GM19467 (cell line): Measurements from ENCODE around the gene ASTN1.

ENCODE experiments used
- ATAC-seq: cut with Tn5 transposase; IDR thresholded peaks from one replicate; pipeline ENCODE4 v1.9.1; 2021; ENCODE audit warnings: mild to moderate bottlenecking, moderate library complexity; ENCODE audit not compliant: unreplicated experiment

ASTN1 gene

DNA sequence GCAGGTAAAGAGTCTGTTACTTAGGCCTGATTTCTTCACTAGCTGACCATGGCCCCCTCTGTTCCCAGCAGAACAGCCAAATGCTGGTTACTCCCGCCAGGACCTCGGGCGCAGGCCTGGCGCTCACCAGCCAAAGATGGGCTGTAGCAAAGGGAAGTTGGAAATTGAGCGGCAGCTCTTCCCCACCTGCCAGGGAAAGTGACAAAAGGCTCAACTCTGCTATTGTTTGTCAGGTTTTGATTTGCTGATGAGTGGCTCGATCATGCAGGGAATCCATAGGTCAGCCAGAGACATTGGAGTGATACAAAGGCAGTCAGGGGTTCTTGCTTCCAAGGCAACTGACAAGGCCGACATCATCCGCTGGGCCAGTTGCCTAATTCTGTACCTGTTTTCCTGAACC, 120.1 kb downstream of the ASTN1 start:
- ATAC-seq: no peak

DNA sequence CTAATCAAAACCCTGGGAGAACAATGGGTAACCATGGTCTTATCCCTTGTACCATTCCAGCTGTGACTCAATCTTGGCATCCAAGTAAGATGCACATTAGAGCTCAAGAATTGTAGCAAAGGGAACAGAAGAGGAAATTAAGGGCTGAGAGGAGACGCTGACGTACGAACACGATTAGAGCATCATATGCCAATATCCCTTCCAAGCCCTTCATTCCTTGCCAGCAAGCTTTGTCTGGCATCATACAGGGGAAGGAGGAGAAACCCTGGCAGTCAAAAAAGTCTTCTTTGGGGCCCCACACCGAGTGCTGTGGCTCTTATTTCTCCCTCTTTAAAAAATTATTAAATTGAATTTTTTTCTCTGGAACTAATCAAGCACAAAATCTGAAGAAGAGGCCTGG, 120.9 kb downstream of the ASTN1 start:
- ATAC-seq: no peak

DNA sequence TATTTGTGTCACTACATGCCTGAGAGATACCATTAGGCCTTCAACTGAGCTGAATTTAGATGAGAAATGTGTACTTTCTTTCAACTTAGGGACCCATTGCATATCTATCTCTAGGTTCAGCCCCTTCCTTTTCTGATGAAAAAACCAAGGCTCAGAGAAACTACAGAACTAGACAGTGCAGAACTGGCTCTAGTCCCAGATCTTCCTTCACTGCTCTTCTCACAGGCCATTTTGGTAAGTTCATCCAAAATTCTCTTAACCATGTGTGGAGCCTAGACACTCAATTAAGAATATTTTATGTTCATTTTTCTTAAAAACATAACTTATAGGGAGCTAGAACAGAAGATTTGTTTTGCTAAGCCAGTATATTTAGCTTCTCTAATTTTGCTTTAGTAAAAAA, 128.9 kb downstream of the ASTN1 start:
- no peak for ATAC-seq

DNA sequence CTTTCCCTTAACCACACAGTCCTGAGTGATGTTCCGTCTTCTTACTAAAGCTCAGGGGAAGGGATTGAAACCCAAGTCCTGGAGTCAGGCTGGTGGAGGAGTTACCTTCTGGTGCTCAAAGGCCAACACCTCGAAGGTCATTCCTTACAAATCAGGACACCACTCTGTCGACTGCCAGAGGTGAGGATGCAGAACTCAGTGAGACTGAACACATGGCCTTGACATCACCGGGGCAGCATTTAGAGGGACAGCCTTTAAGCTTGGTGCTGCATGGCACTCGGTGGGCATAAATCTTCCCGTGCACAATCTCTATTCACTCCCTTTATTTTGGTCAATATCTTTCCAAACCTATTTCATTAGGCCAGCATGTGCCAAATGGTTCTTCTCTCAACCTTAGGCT, 130.9 kb downstream of the ASTN1 start:
- ATAC-seq: no peak

DNA sequence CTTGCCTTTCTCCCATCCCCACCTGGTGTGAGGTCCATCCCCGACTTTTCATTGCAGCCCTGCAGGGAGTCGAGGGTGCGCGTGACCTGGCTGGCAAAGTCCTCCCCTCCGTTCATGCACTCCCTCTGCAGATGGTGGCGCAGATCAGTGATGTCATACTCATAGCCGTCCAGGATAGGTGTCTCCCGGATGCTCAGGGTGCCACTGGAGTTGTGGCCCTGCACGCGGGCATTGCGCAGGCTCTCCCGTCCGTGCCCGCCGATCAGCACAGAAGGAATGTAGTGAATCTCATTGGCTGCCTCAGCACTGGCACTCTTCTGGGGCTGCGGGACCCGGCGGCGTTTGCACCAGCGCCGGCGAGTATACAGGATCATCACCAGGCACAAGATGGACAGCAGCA, 132.1 kb downstream of the ASTN1 start:
- ATAC-seq: no peak

DNA sequence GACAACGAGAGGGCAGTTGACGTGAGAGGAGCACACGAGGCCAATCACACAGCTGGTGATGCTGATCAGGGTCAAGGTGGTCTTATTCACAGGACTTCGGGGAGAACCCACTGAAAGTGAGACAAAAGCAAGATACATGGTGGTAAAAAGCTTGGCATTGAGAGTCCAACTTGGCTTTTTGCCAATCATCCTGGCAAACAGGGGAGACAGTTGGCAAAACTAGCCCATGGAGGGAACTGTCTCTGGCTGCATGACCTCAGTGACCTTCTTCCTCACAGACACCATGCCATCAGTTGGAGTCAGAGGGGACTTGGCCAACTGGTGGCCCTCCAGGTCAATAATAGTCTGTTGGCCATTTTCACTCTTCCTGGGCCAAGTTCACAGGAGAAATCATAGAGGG, 139.9 kb downstream of the ASTN1 start:
- ATAC-seq: no peak

DNA sequence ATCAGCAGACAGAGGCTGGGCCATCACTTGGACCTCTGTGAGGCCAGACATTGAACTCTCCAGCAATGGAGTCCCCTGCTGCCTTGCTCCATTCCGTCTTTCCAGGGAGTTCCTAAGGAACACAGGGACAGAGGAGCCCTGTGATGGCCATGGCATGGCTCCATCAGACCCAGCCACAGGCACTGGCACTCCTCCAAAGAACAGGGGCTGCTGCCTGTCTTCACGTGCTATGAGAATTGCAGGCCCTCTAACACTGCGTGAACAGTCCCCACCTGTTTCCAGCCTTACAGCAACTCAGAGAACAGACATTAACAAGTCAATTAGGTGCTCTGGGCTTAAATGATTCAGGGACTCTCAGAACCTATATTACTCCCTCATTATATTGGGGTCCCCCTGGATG, 140.8 kb downstream of the ASTN1 start:
- ATAC-seq: no peak

DNA sequence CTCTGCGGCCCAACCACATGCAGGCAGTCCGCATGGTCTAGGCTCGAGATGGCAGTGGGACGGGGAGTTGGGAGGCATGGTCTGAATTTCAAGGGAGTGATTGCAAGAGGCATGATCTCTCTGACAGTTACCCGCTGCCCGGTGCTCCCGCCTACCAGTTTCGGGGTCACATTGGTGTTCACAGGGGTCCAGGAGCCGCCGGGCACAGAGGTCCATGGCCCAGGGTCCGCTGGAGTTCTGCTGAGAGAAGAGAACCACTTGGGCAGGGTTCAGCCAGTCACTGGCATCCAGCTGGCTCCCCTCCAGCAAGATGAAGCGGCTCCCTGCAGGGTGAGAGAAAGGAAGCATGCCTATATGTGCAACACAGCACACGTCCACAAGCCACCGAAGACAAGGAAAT, 141.3 kb downstream of the ASTN1 start:
- no peak for ATAC-seq

DNA sequence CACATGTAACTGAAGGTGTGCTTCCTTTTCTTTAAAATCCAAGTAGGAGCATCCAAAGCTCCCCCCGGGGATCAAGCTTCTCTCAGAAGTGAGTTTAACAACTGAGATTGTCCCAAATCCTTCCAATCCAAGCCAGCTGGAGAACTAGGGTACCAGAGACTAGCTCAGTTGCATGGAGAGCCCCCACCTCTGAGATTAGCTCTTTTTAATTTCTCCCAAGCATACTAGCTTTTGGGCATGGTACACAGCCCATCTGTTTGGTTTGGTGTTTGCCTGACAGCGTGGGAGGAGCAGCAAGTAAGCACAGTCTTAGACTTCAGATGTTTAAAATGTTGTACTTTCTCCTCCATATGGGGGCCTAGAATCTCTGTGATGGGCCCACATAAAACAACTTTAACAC, 142.8 kb downstream of the ASTN1 start:
- no peak for ATAC-seq

DNA sequence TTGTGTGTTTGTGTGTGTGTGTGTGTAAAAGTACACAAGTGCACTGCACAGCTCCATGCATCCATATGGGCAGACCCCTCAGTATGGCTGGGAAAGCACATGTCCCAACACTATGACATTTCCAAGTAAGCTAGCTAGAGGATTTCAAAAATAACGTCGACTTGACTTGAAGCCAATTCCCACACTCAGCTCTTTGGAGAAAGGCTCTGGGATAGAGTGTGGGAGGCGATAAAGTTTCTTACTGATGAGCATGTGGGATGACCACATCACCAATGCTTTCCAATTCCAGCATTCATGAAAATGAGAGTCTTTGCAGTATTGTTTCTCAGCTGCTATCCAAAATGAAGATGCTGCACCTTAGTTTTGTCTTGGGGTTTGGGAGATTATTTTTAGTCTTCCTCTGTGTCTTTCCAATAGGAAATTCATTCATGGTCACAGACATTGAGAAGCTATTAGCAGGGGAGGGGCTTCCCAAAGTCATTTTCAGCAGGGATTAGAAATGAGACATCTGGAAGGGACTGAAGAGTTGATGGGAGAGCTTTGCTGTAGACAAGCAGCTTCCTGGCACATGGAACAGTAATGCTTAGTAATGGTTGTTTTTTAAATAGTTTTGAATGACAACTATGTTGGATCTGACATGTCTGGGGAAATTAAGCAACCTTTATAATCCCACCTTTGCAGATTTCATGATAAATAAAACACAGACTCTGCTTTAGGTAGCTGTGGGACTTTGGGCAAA, 143.5 kb downstream of the ASTN1 start:
- no peak for ATAC-seq

DNA sequence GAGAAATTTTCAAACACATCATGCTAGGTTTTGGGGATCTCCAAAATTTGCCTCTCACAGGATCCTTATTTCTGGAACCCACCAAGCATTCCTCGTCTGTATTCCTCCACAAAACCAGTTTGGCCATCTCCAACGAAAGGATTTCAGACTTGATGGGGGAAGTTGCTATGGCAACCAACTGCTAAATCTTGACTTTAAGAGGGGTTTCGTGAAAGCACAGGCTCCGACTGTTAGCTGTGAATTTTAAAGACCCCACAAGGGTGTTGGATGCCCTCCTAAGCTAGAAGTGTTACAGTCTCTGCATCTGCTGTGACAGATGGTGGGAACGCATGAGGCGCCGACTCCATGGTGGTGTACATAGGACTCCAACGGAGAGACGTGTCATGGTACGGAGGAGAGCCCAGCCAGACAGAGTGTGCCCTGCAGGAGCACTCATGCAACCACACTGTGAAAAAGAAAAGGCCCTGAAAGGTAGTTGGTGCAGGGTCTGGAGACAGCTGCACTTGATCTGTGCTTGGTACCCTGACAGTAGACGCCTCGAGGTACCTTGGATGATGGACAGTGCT, 147.1 kb downstream of the ASTN1 start:
- ATAC-seq: no peak

DNA sequence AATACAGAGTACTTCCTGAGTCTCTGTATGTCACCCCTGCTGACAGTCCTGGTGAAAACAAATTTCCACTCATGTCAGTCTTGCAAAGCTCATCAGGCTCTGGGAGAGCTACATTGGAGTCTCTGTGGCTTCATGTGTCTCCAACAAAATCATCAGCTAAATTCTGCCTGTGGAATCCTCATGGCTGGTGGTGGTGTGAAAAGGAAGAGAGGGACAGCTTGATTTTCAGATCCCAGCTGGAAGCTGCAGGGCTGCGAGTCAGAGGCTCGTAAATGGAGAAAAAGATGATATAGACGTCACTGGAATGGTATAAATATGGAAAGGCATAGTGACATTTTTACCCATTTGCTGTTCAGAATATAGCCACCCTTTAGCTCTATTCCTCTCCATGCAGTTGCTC, 150.2 kb downstream of the ASTN1 start:
- no peak for ATAC-seq

DNA sequence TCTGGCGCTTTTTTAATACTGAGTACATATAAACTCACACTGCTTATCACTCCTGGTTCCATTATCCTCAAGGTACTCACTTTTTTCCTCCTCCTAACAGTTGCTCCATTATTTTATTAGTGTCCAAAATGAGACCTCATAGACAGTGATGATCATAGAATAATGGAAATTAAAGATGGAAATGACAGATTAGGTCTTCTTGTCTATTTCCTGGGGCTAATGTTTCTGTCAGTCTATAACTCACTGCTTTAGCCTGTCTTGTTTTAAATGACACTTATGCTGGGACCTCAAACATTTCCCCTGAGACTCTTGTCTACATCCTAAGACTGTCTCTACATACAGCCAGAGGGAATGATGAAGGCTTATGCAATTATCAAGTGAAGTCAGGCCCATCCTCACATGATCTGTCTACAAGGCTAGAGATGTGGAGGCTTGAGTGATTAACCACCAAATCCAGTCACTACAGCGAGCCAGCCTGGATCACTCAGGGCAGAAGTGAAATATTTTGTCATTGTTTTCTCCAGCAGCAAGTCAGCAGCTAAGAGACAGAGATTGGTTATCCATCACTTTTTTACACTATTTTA, 152.1 kb downstream of the ASTN1 start:
- ATAC-seq: no peak

DNA sequence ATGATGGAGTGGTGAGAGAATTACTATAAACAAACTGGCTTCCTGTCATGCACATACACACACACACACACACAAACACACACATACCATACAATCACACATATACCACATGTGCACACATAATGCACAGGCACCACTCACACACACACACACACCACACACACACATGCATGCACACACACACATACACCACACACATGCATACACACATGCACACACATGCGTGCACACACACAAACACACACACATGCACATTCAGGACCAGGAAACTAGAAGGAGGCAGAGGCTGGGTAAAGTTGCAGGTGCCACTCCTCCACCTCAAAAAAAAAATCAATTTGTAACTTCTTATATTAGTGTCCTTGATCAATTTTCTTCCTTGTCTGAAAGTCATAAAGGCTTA, 153.0 kb downstream of the ASTN1 start:
- ATAC-seq: no peak

DNA sequence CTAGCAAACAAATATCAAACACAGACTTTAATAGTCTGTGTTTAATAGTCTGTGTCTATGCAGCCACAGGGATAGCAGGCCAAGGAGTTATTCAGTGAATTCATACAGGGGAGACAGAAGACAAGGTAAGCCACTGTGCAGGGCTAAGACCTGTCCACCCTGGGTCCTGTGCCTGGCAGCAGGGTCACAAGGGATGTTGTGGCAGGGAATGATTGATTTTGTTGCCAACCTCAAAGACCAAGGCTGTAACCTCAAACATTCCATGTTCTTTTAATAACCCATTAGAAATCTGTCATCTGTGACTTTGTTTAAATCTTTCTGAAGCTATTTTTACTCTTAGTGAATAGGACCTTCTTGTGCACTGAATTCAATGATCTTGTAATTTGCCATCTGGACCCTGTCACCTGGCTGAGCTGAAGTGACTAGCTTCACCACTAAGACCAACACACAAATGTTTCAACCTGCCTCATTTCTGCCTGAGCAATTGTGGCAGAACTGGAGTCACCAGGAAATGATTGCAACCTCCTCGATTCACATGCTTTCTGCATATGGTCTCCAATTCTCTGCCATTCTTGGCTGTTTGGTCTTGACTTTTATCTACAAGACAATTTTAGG, 154.2 kb downstream of the ASTN1 start:
- no peak for ATAC-seq

DNA sequence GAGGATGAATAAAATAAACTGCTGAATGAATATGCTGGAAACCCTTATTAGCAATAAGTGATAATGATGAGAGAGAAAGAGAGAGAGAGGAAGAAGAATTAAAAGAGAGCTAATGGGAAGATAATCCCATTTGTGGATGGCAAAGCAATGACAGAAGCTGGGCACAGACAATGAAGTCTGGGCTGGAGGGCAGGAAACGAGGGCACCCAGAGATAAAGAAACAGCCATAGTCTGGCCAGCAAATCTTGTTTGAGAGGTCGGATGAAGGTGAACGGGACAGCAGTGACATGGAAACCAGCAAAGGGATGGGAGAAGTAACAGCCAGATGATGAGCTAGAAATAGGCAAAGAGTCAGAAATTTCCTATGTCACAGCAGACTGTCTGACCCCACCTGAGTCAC, 155.9 kb downstream of the ASTN1 start:
- ATAC-seq: no peak

DNA sequence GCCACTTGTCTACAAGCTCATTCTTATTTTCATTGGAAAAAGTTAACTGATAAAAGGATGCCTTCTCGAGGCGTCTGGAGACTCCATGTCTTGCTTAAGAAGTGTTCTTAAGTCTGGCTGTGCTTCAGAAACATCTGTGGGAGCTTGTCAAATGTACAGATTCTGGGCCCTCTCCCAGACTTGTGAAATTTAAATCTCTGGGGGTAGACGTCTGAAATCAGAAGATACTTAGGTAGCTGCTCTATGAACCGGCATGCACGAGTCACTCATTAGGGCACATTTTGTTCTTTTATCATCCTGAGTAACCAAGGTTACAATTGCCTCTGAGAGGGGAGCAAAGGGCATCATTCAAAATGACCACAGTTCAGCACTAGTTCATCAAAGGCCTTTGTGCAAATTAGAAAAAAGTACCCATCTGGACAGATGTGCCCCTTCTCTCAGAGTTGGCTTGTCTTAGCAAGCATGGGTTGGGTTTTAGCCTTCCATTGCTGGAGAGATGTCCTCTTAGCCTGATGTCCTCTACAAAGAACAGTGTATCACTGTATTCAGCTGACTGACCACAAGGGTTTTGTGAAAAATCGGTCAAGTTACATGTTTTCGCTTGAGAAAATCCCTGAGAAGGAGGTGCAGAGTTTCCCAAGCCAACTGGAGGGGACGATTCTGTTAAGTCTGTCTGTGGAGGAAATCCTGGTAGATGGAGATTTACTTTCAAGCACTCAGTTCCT, 156.9 kb downstream of the ASTN1 start:
- no peak for ATAC-seq

DNA sequence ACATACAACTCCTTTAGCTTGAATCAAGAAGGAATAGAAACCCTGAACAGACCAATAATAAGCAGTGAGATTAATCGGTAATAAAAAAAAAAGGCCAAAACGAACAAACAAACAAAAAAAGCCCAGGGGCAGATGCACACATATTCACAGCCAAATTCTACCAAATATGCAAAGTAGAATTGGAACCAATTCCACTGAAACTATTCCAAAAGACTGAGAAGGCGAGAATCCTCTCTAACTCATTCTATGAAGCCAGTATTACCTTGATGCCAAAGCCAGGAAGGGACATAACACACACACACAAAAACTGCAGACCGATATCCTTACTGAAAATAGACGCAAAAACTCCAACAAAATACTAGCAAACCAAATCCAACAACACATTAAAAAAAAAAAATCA, 161.6 kb downstream of the ASTN1 start:
- ATAC-seq: no peak

DNA sequence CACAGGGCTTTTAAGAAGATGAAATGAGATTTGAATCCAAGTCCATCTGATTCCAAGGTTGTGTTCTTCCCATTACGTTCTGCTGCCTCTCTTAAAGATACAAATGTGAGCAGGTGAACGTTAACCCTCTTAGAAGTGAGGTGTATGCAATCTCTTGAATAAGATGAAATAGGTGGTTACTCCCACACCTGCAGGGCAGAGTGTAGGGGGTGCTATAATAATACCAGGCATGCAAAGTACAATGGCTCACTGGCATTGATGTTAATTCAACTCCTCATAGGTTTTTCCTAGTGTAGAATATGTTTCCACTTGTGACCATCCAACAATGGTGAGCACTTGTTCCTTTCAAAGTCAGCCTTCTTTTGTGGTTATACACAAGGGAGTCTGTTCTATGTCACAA, 163.0 kb downstream of the ASTN1 start:
- ATAC-seq: no peak

DNA sequence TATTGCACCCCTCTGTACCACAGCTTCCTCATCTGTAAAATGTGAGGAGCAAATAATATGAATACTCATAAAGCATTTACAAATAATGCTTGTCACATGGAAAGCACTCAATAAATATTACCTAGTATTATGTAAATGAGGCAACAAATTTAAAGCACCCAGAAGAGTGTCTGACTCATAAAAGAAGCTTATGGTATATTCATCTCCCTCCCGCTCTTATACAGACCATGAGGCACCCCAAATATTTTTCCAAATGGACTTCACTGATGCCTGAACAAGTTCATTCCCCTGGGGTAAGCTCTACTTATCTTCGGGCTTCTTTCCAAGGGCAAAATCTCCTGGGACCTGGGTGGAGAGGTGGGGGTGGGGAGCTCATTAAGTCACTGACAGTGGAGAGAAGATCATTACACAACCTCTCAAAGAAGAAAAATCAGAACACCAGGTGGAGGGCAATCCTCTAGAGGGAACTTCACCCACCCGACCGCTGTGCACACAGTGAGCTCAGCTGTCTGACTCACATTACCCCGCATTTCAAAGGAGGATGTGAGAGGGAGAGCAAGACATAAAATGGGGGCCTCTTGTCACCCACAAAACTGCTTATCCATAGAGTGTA, 166.2 kb downstream of the ASTN1 start:
- no peak for ATAC-seq

DNA sequence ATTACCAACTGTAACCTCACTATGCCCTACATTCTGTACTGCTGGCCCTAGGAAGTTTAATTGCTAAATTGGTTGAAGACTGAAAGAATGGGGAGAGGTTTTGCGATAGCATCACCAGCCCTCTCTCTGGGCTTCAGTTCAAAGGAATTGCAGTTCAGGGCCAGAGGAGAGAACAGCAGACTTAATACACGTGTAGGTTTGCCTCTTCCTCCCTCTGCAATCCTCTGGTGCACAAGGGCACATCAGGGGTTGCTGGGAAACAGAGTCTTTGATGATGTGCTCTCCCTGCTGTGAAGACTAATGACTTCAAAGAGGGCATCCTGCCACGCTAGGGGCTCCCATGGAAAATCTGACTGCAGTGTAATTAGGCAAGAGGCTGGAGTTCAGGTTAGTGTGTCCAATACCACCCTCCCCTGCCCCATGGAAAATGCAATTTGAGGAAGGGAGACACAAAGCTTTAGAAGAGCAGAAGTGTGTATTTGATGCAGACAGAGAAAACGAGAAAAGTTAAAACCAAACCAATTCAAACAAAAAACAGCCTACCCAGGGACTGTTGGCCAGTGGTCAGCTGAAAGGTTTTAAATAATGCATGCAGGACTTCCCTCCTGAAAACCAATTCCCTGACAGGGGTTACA, 167.9 kb downstream of the ASTN1 start:
- no peak for ATAC-seq
